HL-60/S4 treated with phorbol 12-myristate 13-acetate at 8.2 ng/mL for 4 days and 3 days (cell line): Measurements from ENCODE around the gene EXD3.

Experiments used
- in situ Hi-C: fragments of 300-500 bp; cut with MboI; formaldehyde crosslinking; loops from 2 replicates; pipeline ENCODE4 v1.15.0; 2022; ENCODE audit warnings: low sequenced_read_pairs

The EXD3 gene

DNA sequence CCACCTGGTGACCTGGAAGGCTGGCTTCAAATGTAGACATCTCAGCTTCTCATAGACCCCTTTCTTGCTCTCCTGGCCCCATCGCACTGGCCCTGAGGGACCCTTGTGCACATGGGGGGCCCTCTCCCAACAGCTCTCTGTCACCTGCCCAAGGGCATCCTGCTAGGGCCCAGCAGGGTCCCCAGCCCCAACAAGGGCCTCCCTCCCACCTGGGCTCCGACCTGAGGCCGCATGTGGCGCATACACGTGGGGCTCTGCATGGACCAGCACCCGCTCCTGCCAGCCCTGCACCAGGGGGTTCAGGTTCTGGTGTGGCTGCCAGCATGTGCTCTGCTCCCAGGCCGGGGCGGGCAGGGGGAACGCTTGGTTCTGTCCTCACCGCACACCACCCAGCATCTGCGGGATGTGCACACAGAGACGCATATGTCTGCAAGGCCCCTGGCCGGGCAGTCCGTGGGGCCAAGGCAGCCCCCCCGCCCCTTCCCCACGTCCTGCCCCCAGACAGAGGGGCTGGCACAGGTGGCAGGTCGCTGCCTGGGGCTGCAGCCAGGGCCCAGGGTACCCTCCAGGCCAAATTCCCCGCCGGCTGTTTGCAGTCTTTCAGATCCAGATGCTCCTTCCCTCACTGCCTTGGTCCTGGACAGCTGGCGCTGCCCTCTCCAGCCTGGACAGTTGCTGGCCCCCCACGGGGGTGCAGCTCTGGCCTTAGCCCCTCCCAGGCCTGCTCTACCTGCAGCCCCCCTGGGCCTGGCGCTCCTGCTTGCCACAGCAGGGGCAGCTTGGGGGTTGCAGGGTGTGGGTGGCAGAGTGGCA, 103.0 kb downstream of the EXD3 start:
- in situ Hi-C loops: no loop called here

DNA sequence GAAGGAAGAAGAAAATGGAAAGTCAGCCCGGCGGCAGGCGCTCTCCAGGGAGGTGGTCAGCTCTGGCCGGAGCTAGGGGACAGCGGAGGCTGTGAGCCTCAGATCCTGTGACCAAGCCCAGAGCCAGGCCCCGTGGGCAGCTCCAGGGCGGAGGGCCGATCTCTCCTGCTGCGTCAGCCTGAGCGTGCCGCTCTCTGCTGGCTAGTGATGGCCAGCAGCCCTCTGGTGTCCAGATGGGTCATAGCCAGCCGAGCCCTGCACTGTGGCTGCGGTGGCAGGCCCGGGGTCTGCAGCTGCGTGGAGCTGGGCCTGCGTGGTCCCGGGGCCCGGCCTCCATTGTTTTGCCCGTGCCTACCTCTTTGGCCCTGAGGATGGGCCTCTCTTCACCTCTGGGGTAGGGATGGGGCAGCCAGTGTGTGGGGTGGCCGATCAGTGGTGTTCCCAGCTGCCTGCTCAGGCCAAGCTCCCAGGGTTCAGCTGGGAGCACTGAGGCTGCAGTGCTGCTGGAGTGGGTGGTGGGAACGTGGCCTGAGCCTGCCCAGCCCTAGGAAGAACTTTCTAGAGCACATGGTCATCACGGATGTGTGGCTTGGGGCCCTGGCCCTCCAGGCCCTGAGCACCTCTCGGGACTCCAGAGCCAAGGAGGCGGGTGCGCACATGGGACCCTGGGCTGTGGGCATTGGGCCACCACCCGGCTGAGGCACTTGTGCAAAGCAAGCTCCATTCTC, 103.8 kb downstream of the EXD3 start:
- in situ Hi-C loops: no loop called here

DNA sequence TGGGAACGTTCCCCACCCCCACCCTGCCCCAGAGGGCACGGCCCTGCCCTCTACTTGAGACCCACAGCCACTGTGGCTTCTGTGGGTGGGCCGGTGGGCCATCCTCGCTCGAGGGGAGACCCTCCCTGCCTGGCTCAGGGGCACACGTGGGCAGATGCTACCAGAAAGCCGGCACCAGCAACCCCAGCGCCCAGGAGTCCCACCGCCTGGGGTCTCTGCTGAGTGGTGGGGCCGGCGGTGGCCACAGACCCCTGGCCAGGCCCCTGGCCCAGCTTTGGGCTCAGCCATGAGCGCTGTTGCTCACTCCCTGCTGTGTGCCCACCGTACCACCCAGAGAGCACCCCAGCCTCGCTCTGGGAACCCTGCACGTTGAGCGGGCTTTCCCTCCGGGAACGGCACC, 104.4 kb downstream of the EXD3 start:
- in situ Hi-C loops: no loop called here

DNA sequence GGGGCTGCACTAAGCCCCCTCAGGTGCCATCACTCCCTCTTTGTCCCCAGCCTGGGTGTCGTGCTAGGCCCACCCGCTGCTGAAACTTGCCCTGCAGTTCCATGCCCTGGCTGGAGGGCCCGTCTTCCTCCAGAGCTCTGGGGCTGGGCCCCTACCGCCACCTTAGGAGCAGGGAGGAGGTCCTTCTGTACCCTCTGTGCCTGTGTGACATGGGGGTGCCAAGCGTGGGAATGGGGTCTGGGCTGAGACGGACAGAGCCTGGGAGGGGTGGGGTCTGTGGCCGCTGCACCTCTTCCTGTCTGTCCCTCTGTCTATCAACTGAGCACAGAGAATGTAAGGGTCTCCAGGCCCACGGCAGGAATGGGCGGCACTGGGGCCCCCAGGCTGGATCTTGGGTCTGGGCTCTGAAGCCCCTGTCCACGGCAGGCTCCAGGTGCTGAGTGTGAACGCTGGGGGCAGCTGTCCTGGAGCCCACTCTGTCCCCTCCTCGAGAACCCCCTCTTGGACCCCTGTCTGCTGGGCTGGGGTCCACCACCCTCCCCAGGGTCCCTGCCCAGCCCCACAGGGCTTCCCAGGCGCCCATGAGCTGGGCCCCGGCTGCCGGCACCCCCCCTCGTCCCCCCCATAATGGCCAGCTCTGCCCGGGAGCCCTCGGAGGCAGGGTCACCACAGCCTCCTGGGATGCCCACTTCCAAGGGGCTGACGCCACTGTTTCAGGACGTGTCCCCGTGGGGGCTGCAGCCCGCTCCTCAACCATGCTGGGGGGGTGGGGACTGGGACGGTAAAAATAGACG, 105.0 kb downstream of the EXD3 start:
- in situ Hi-C loops: no loop called here

DNA sequence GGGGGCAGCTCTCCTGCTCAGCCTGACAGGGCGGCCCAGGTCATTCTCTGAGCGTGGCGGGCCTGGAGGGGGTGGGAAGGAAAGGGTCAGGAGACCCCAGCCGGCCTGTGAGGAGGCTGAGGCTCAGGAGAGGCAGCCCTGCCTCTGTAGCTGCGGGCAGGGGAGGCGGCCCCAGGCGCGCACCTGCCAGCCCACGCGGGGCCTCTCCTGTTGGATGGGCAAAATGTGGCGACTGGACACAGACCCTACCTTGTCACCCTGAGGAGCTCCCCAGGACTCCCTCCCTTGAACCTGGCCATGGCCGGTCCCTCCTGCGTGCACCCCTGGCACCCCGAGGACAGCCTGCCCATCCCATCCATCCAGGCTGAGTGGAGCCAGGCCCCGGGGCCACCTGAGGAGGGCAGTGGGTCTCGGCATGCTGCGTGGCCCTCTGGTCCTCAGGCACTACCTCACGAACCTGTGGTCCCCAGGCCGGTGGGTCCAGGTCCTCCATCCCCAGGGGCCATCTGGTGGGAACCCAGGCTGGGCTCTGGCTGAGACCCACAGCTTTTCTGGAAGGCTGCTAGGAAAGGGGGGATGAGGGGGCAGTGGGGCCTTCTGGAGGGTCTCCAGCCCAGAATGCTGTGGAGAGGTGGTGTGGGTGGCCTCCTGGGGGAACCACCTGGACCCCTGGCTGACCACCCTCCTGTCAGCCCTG, 105.8 kb downstream of the EXD3 start:
- in situ Hi-C loops: no loop called here

- in situ Hi-C loops: no loop called here
These were observed 106.7 kb downstream of the EXD3 start for GRCh38 chr9:137316012-137316981.

DNA sequence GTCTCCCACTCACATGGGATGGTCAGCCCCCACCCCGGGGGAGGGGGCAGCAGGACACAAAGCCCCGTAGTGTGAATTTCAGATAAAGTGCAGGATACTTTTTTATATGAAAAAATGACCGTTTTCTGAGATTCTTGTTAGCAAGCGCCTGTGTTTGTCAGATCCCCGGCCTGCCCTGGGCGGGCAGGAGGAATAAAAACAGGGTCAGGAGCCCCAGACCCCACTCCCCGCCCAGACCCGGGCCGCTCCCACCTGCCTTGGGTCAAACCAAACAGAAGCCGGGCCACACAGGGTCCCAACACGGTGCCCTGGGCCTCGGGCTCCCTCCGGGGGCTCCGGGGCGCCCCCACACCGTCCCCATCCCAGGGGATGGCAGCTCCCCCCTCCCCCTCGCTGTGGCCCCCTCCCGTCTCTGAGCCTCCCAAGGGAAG, 107.4 kb downstream of the EXD3 start:
- in situ Hi-C loops: no loop called here

DNA sequence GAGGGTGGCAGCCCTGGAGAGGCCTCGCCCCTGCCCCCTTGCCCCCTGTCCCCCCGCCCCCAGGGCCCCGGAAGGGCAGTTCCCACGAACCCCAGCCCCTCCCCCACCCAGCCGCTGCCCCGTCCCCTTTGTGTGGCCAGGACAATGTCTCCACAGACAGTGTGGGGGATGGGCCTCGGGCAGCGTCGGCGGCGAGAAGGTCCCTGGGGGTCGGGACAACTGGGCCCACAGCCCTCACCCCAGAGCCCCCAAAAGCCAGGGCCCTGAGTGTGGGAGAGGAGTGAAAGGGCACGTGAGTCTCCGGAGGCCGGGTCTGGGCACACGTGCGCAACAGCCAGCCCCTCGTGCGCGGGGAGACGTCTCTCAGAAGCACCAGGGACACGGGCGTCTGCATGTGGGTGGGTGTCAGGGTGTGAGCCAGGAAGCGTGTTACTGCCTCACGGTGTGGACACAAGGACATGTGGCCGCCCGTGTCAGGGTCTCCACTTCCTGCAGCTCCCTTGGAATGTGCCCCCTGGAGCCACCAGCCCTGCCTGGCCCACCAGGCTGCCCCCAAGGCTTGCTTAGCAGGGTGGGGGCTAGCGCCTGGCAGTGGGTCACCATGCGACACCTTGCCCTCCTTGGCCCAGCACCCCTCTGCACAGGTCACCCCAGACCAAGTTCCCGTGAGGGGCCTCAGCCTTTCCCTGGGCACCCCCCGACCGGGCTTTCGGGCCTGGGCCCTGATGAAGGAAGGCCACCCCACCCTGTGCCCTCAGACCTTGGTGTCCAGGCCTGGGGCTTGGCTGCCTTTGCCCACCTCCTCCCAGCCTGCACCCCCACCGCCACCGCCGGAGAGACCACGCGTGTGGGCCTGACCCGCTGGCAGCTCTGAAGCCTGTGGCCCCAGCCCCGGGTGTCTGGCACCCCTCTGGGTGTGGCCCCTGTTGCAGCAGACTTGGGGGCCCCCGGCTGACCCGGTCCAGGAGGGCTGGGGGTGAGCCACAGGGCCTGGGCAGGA, 108.1 kb downstream of the EXD3 start:
- in situ Hi-C loops: no loop called here

- in situ Hi-C loops: no loop called here
These were observed 108.9 kb downstream of the EXD3 start for GRCh38 chr9:137313956-137314560.

- in situ Hi-C loops: no loop called here
These were observed 109.5 kb downstream of the EXD3 start for GRCh38 chr9:137313326-137313936.

GRCh38 chr9:137312852-137313325, 110.1 kb downstream of the EXD3 start:
- in situ Hi-C loops: no loop called here

- in situ Hi-C loops: no loop called here
These were observed 110.7 kb downstream of the EXD3 start for GRCh38 chr9:137311986-137312851.

DNA sequence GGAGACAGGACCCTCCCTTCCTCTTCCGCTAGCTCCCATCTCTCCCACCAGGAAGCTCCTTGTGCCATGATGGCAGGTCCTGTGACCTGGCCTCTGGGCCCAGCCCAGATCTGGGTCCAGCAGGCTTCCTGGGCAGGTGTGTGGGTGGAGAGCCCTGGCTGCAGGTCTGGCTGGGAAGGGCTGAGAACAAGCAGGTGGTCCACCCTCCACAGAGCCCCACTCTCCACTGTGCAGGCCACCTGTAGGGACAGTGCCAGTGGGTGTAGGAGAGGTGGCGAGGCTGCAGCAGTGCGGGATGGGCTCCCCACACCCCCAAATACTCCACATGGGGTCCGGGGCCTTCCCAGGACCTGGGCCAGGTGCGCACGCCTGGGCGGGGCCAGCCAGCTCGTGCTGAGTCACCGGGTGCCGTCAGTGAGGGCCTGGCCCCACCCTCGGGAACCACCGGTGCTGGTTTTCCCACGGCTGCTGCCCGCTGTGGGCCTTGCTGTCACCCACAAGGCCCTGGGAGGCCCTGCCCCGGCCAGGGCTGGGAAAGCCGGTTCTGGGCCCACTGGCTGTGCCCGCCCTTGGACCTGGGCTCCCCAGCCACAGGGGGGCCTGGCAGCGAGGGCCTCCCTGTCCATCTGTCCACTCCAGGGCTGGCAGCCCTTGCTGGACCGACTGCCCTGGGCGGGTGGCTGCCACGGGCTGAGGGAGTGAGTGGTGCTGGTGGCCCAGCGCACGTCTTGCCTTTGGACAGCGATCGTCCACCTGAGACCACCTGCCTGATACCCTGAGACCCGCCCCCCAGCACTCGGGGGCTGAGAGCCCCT, 111.6 kb downstream of the EXD3 start:
- in situ Hi-C loops: no loop called here

GRCh38 chr9:137310189-137311052, 112.5 kb downstream of the EXD3 start:
- in situ Hi-C loops: no loop called here
